HG03460 (cell line): ENCODE results near the gene BCL2L15.
A peak's percentile ranks its signal among the peaks of the same experiment; 100 is the strongest.
"Not testable (repeated sequence)": the region's sequence is repeated elsewhere in the genome, so short reads cannot be mapped to it uniquely, and the experiment has no call there.

Experiments
- ATAC-seq: cut with Tn5 transposase; IDR thresholded peaks from one replicate; pipeline ENCODE4 v1.9.1; 2021; ENCODE audit not compliant: unreplicated experiment

The BCL2L15 gene

DNA sequence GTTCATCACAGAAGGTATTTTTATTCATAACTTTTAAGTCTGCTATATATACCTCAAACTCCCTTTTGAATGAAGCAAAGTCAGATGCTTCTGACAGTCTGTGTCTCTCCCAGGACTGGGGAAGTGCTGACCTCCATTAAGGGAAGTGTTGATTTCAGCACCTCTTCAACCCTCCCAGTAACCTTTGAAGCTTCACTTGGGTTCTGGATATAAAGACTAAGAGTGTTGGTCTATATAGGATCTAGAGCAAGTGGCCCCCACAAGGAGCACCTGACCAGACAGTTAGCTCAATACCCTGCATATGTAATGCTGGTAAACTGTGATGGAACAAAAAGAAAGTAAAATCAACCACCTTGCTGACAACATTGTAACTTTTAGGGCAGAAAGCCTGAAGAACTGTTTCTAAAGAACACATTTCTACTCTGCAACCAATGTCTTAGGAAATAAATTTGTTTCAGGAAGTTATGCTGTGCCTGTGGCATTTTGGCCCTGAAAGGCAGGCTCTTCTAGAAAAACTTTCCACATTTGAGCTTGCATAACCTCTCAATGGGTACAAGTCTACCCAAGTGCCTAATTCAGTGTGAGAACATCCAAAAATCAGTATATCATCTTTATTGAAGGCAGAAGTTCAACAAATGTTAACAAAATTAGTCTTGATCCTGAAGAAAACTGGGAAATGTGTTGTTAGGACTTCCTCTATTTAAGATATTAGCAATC, 15.0 kb downstream of the BCL2L15 start:
- ATAC-seq: peak; percentile 8

DNA sequence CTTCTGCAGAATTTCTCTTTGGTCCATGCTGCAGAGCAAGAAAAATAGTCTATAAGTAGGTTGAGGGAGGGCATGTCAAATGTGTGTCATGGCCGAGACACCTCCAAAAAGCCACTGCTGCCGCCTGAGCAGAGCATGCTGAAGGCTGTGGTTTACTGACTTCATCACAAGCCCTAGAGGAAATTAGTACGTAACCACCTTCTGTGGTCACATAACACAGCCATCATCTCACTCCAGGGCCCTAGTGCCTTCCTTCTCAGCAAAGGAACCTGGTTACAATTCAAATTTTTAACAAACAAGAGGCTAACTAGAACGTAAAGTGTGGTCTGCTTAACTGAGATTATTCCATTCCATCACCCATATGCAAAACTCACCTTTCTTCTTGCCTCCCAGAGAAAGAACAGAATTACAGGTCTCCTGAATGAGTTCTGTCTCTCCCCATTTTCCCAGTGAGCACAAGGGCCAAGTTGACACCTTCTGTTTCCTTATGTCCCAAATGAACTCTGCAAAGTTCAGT, 15.7 kb downstream of the BCL2L15 start, which contains the start of gene PTPN22:
TSS of gene PTPN22 (minus strand) at position 116 of the 517 bp plus-strand sequence.
- peak; percentile 88 for ATAC-seq

GRCh38 chr1:113870778-113871177, 16.6 kb downstream of the BCL2L15 start:
- no peak for ATAC-seq

GRCh38 chr1:113868387-113869083, 18.8 kb downstream of the BCL2L15 start:
- no peak for ATAC-seq

- no peak for ATAC-seq
Observed at GRCh38 chr1:113861641-113862040, 25.7 kb downstream of the BCL2L15 start.

GRCh38 chr1:113860891-113861290, 26.5 kb downstream of the BCL2L15 start:
- no peak for ATAC-seq

DNA sequence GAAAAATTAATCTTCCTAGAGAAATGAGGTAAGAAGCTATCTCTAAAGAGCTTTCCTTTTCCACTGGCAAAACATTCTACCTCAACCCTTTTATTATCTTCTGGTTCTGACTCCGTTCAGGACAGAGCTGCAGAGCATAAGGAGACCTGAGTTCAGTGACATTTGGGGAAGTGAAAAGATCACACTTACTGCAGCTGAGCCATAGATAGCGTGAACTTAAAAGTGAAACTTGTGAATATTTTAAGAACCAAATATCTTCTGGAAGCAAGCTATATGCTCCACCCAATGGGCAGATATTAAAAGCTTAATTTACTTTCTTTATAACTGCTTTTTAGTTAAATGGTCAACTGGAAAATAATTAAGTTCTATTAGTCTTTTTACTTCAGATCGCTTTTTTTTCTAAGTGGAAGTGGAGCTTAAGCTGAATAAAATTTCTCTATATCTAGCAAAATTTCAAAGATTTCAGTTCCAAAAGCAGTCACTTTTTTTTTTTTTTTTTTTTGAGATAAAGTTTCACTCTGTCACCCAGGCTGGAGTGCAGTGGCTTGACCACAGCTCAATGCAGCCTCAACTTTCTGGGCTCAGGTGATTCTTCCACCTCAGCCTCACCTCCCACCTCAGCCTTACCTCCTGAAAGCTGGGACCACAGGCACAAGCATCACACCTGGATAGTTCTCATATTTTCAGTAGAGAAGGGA, 27.8 kb downstream of the BCL2L15 start:
- ATAC-seq: peak; percentile 91

DNA sequence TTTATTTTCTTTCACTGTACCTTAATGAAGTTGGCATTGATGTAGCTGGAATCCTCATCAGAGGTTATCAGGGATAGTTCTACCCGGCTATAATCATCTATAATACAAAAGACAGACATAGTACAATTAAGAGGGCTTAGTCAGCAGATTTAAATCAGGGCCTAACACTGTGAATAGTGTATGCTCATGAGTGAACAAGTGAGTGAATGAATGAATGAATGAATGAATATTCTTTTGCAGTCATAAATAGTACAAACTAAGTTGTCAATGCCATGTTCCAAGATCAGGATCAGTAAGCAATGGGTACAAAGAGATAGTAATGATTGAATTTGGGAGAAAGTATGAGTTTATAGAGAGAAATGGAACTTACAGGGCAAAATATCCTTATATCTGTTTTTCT, 28.4 kb downstream of the BCL2L15 start:
- no peak for ATAC-seq

DNA sequence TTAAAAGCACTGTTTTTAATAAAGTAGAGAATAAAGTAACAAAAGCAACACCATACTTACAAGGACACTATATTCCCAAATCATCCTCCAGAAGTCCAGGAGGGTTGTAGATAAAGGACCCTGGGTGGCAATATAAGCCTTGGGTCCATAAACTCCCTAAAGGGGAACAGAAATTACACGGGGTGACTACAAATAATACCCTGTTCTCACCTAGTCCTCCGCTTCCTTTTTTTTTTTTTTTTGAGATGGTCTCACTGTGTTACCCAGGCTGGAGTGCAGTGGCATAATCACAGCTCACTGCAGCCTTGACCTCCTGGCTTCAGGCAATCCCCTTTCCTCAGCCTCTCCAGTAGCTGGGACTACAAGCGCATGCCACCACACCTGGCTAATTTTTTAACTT, 29.0 kb downstream of the BCL2L15 start:
- no peak for ATAC-seq

DNA sequence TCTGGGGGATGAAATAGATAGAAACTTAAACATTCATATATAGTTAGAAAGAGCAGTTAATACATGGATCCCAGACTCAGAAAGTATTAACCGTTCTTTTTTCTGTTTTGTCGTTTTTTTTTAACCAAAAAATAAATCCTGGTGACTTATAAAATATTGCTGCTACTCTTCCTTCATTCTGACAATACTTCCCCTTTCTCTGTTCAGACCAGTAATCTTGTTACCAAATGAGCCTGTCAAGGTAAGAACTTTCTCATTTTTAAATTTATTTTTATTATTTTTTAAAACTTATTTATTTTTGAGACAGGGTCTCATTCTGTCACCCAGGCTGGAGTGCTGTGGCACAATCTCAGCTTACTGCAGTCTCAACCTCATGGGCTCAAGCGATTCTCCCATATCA, 29.6 kb downstream of the BCL2L15 start:
- ATAC-seq: no peak

- ATAC-seq: no peak
Observed at GRCh38 chr1:113856401-113856790, 31.0 kb downstream of the BCL2L15 start.

GRCh38 chr1:113855630-113856400, 31.6 kb downstream of the BCL2L15 start:
- ATAC-seq: no peak

DNA sequence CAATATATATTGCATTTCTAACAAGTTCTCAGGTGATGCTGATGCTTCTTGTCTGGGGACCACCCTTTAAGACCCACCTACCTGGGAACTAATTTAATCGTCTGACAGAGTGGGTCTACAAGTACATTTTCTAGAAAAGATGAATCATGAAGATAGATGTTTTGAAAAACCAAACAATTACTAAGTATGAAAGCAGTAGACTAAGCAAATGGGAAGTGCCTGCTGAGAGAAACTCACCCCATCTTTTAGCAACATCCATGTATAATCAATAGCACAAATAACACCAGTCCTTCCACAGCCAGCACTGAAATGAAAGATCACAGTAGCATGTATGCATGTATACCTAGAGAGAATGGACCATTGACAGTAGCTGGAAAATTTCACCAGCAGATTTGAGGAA, 33.1 kb downstream of the BCL2L15 start:
- no peak for ATAC-seq

GRCh38 chr1:113852694-113853093, 34.7 kb downstream of the BCL2L15 start:
- ATAC-seq: not testable (repeated sequence)

GRCh38 chr1:113850127-113850796, 37.1 kb downstream of the BCL2L15 start:
- ATAC-seq: no peak

GRCh38 chr1:113849072-113849471, 38.3 kb downstream of the BCL2L15 start:
- ATAC-seq: no peak

DNA sequence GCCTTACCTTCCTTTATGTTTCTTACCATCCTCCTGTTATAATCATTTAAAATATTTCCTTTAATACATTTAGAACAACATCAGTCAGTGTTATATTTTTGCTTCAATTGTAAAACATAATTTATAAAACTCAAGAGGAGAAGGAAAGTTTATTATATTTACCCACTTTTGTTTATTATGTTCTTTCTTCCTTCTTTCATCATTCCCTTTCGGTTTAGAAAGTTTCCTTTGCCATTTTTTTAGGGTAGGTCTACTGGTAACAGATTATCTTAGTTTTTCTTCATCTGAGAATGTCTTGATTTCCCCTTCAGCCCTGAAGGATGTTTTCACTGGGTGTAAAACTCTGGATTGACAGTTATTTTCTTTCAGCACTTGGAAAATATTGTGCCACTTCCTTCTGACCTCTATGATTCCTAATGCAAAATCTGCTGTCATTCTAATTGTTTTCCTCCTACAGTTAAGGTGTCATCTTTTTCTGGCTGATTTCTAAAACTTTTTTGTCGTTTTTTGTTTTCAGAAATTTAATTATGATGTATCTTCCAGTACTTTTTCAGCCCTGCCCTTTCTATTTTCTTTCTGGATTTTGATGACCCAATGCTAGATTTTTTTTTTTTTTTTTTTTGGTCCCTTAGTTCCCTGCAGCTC, 40.9 kb downstream of the BCL2L15 start:
- no peak for ATAC-seq

DNA sequence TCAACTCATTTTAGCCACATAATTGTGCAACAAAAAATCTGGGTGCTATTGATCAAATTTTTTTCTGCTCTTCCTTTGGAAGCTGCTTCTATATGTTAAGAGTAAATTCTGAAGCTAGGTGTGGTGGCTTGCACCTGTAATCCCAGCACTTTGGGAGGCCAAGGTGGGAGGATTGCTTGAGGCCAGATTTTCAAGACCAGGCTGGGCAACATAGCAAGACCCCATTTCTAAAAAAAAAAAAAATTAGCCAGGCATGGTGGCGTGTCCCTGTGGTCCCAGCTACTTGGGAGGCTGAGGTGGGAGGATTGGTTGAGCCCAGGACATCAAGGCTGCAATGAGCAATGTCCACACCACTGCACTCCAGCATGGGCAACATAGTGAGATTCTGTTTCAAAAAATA, 50.8 kb downstream of the BCL2L15 start:
- no peak for ATAC-seq

GRCh38 chr1:113835686-113836290, 51.6 kb downstream of the BCL2L15 start:
- ATAC-seq: no peak
